ENCODE data around the gene TRAF3IP3.

DNA sequence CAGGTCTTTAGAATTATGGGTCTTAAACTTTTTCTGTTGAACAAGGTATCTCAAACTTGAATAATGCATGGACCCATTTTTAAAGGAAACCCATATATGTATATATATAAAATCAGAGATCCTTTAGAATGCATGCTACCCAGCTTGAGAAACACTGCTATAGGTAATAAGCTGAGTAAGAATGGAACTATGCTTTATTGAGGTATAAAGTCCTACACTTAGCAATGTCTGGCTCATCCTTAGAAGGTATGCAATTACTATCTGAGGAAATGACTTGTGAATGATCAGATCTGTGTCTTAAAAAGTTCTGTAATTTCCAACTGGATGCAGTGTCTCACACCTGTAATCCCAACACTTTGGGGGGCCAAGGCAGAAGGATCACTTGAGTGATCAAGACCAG lies 11.2 kb downstream of the TRAF3IP3 start:
- no peak for TF ChIP-seq EP300 (IDR thresholded peaks at IDR 0.05)
- TF ChIP-seq POLR2A (IDR thresholded peaks at IDR 0.05): no peak
- no peak for TF ChIP-seq CTCF (IDR thresholded peaks at IDR 0.05)
